ENCODE data around the gene MRC2. TPM values are rescaled to one million over a fixed set of nuclear protein-coding genes. Genes with fewer than 3 reads are reported as not detected.

MRC2 gene
- total and polyA plus RNA-seq, 9 donors, result 12.9 to 134 (median 90.2) TPM

GRCh38 chr17:62660629-62661118 is 33.2 kb downstream of the MRC2 start:
- no peaks in the 10 kb centered on the region for H3K27me3 ChIP-seq
- H3K9me3 ChIP-seq, result no peaks in the 10 kb centered on the region
- no peaks in the 10 kb centered on the region for H3K36me3 ChIP-seq
- TF ChIP-seq EP300 (IDR thresholded peaks at IDR 0.05) (no peak), POLR2A (IDR thresholded peaks at IDR 0.05) (no peak)
- TF ChIP-seq, protein P1, sequence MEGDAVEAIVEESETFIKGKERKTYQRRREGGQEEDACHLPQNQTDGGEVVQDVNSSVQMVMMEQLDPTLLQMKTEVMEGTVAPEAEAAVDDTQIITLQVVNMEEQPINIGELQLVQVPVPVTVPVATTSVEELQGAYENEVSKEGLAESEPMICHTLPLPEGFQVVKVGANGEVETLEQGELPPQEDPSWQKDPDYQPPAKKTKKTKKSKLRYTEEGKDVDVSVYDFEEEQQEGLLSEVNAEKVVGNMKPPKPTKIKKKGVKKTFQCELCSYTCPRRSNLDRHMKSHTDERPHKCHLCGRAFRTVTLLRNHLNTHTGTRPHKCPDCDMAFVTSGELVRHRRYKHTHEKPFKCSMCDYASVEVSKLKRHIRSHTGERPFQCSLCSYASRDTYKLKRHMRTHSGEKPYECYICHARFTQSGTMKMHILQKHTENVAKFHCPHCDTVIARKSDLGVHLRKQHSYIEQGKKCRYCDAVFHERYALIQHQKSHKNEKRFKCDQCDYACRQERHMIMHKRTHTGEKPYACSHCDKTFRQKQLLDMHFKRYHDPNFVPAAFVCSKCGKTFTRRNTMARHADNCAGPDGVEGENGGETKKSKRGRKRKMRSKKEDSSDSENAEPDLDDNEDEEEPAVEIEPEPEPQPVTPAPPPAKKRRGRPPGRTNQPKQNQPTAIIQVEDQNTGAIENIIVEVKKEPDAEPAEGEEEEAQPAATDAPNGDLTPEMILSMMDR (IDR thresholded peaks at IDR 0.05), result no peak
- H3K4me3 ChIP-seq, result no peak overlapping the region
- H3K27ac ChIP-seq, result no peak overlapping the region
- intact Hi-C loops (cut with DNase I), result no loop called here
- H3K4me1 ChIP-seq (ENCODE audit: insufficient read depth), result peaks cover 10% of the 10 kb centered on the region
- 95 to 99% (median 95%) methylated on average over 2 of the region's 2 CpGs for WGBS, 3 donors
- DNase-seq, result no peak

GRCh38 chr17:62661337-62661736 is 33.9 kb downstream of the MRC2 start:
- Histone ChIP-seq H3K27ac (no peak overlapping the region), H3K36me3 (no peaks in the 10 kb centered on the region), H3K4me1 (ENCODE audit: insufficient read depth) (peaks cover 10% of the 10 kb centered on the region), H3K4me3 (no peak overlapping the region), H3K27me3 (no peaks in the 10 kb centered on the region), H3K9me3 (no peaks in the 10 kb centered on the region)
- TF ChIP-seq, protein P1 (IDR thresholded peaks at IDR 0.05), result no peak
- TF ChIP-seq EP300 (IDR thresholded peaks at IDR 0.05), result no peak
- no peak for TF ChIP-seq POLR2A (IDR thresholded peaks at IDR 0.05)
- WGBS, 3 donors, result 95 to 98% (median 96%) methylated on average over 1 of the region's 1 CpG
- no peak for DNase-seq
- intact Hi-C loops (cut with DNase I), result no loop called here

DNA sequence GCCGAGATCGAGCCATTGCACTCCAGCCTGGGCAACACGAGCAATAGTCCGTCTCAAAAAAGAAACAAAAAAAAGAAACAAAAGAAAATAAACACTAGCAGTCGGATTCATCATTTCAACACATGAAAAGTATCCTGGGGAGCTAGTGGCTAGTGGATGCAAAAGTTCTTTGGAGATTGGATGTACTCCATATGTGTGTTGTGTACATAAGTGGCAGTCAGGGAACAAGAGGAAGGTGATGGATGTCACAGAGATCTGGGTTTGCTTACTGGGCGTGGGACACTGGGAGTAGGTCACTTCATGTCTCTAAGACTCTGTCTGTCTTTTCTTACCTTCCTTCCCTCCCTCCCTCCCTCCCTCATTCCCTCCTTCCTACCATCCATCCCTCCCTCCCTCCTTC is 35.4 kb downstream of the MRC2 start:
- Histone ChIP-seq H3K36me3 (no peaks in the 10 kb centered on the region), H3K4me3 (no peak overlapping the region), H3K27ac (no peak overlapping the region), H3K9me3 (no peaks in the 10 kb centered on the region), H3K4me1 (ENCODE audit: insufficient read depth) (peaks cover 7% of the 10 kb centered on the region), H3K27me3 (no peaks in the 10 kb centered on the region)
- DNase-seq, result peak in 1 of 5 donors; percentile 2
- TF ChIP-seq EP300 (IDR thresholded peaks at IDR 0.05) (no peak), POLR2A (IDR thresholded peaks at IDR 0.05) (no peak)
- TF ChIP-seq, protein P1 (IDR thresholded peaks at IDR 0.05), result no peak
- WGBS, 3 donors, result 83 to 96% (median 90%) methylated on average over 6 of the region's 6 CpGs
- intact Hi-C loops (cut with DNase I), result no loop called here

- peak in 1 of 5 donors; percentile 2 for DNase-seq
- intact Hi-C loops (cut with DNase I), result no loop called here
These were observed 35.8 kb downstream of the MRC2 start for GRCh38 chr17:62663304-62663703.

More at GRCh38 chr17:62663304-62663703, 35.8 kb downstream of the MRC2 start:
- no peak overlapping the region for H3K4me3 ChIP-seq
- peaks cover 5% of the 10 kb centered on the region for H3K4me1 ChIP-seq (ENCODE audit: insufficient read depth)
- H3K9me3 ChIP-seq, result no peaks in the 10 kb centered on the region
- H3K36me3 ChIP-seq, result no peaks in the 10 kb centered on the region
- 90 to 92% (median 91%) methylated on average over 6 of the region's 6 CpGs for WGBS, 3 donors
- no peaks in the 10 kb centered on the region for H3K27me3 ChIP-seq
- no peak overlapping the region for H3K27ac ChIP-seq
- TF ChIP-seq EP300 (IDR thresholded peaks at IDR 0.05) (no peak), POLR2A (IDR thresholded peaks at IDR 0.05) (no peak)
- TF ChIP-seq, protein P1 (IDR thresholded peaks at IDR 0.05), result no peak
